Right lobe of liver (tissue), 6 donors: ENCODE measurements around the gene NUAK1. TPM values are rescaled to one million over a fixed set of nuclear protein-coding genes. Genes with fewer than 3 reads are reported as not detected.

ENCODE experiments used
- ATAC-seq, 4 donors: fragments of 200-7000 bp; cut with Tn5 transposase; one replicate each; pipeline ENCODE4 v1.9.1; 2020; ENCODE audit warnings: mild to moderate bottlenecking in 4 of 4, moderate library complexity in 4 of 4
- DNase-seq, 3 donors: peaks; one replicate each; pipeline ENCODE4 v3.0.0-alpha.2; 2020
- H3K27ac ChIP-seq, 3 donors: fragments of 200-600 bp; one replicate each; pipeline ENCODE4 v1.8.0; 2022
- H3K27me3 ChIP-seq, 2 donors: fragments of 200-600 bp; one replicate each; pipeline ENCODE4 v1.8.0; 2022
- H3K36me3 ChIP-seq, 4 donors: fragments of 200-600 bp; sonication (generic) in 1 of 4; one replicate each; pipeline versions ENCODE4 v1.5.1 to v1.8.0; 2017 to 2022; ENCODE audit warnings: control low read depth in 1 of 4
- H3K4me1 ChIP-seq, 4 donors: fragments of 200-600 bp; sonication (generic) in 1 of 4; one replicate each; pipeline versions ENCODE4 v1.5.1 to v1.8.0; 2017 to 2022; ENCODE audit warnings: control low read depth in 1 of 4
- H3K4me3 ChIP-seq, 3 donors: fragments of 200-600 bp; one replicate each; pipeline ENCODE4 v1.8.0; 2022
- H3K9me3 ChIP-seq, 4 donors: fragments of 200-600 bp; sonication (generic) in 1 of 4; one replicate each; pipeline versions ENCODE4 v1.5.1 to v1.8.0; 2017 to 2022; ENCODE audit warnings: control low read depth in 1 of 4
- CTCF ChIP-seq, 4 donors: fragments of 200-600 bp in 3 of 4; fragments of 450-650 bp in 1 of 4; IDR thresholded peaks; one replicate each; pipeline versions ENCODE4 v1.5.1 to v1.8.0; 2016 to 2022; ENCODE audit warnings: antibody characterized with exemption in 4 of 4, mild to moderate bottlenecking in 2 of 4
- POLR2A ChIP-seq: fragments of 450-650 bp; IDR thresholded peaks from one replicate; pipeline ENCODE4 v1.6.1; 2017; ENCODE audit warnings: antibody characterized with exemption, mild to moderate bottlenecking
- WGBS: methylation state at CpG from one replicate; pipeline ENCODE4 v1.1.6; 2018; ENCODE audit warnings: low coverage, low lambda C conversion rate; ENCODE audit not compliant: insufficient coverage; ENCODE audit errors: missing lambda C conversion rate; 5-methylcytosine and 5-hydroxymethylcytosine counted together
- intact Hi-C, 2 donors: fragments of 100-400 bp; cut with DNase I; formaldehyde crosslinking; loops; one replicate each; pipeline versions ENCODE4 v1.11.2 to v1.14.1; 2022
- total RNA-seq, 6 experiments: library from RNA; depleted of rRNA in 2 of 6; stranded (reverse); fragments of >200 nt in 2 of 6; fragmentation: NEBNext Ultra II Directional in 3 of 6; extraction: Animal tissue kit (Norgen Biotek cat#: 25700) in 3 of 6; gene quantifications; one replicate each; pipeline versions ENCODE4 v1.1.0 to v1.2.4, GENCODE V29; 2016 to 2023
- donor health status: DM: no; HTN: yes; CAD: no.
- donor health status: DM: no; HTN: no; CAD: no.
- donor health status: DM: no; HTN: no; CAD: no.
- donor health status: DM: no; HTN: yes; CAD: no.
- donor health status: DM: no; HTN: yes; CAD: no.

NUAK1 gene
- total RNA-seq, 6 experiments from 2014 or later, result 2.0 to 11.0 (median 3.5) TPM

GRCh38 chr12:106115440-106115839 is 23.3 kb downstream of the NUAK1 start:
- Histone ChIP-seq H3K27ac (peak overlapping the region in 1 of 3 donors; percentile 79), H3K36me3 (no peaks in the 10 kb centered on the region), H3K4me3 (no peak overlapping the region), H3K9me3 (no peaks in the 10 kb centered on the region), H3K27me3 (no peaks in the 10 kb centered on the region), H3K4me1 (peaks cover 0 to 60% (median 26%) of the 10 kb centered on the region in 4 donors)
- no peak for TF ChIP-seq CTCF (IDR thresholded peaks at IDR 0.05)
- no peak for TF ChIP-seq POLR2A
- intact Hi-C loops, result no loop called here
- DNase-seq, result no peak
- 73% methylated on average over 8 of the region's 11 CpGs for WGBS
- no peak for ATAC-seq

DNA sequence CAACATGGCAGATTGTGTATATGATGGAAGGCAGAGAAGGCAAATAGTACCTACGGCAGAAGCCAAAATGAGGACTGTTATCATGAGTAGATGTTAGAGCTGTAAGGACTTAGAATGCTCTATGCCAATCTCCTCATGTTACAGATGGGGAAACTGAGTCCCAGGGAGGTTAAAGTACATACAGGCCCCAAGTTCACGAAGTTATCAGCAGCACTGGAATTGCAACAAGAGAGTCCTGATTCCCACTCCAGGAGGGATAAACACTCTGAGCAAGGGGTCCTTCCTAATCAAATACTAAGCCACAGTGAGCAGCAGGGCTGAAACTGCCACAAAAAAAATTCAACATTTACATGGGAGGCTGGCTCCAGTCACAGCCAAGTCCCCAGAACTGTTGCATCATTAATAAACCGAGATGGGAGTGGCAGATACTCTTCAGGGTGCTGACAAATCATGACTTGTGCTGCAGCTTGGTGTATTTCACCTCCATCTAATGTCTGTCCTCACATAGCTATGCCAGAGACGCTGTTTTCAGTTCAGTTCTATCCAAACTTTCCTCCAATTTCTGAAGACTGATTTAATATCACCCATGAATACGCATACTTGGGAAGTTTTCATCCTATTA is 24.2 kb downstream of the NUAK1 start:
- TF ChIP-seq CTCF (IDR thresholded peaks at IDR 0.05), result no peak
- TF ChIP-seq POLR2A, result no peak
- intact Hi-C loops, result no loop called here
- Histone ChIP-seq H3K27ac (peak overlapping the region in 2 of 3 donors; percentile 69 to 79), H3K27me3 (no peaks in the 10 kb centered on the region), H3K9me3 (no peaks in the 10 kb centered on the region), H3K4me1 (peaks cover 0 to 61% (median 28%) of the 10 kb centered on the region in 4 donors), H3K36me3 (no peaks in the 10 kb centered on the region), H3K4me3 (no peak overlapping the region)
- DNase-seq (no peak), ATAC-seq (peak in 2 of 4 donors; percentile 11 to 20)
- WGBS, result 59% methylated on average over 5 of the region's 5 CpGs

- TF ChIP-seq CTCF (IDR thresholded peaks at IDR 0.05), result no peak
- no peak for TF ChIP-seq POLR2A
- intact Hi-C loops, result no loop called here
- ATAC-seq, result peak; percentile 54 to 79 (median 68)
- Histone ChIP-seq H3K27ac (peak overlapping the region; percentile 26 to 79 (median 69)), H3K4me3 (no peak overlapping the region), H3K4me1 (peaks cover 0 to 61% (median 28%) of the 10 kb centered on the region in 4 donors), H3K27me3 (no peaks in the 10 kb centered on the region), H3K9me3 (no peaks in the 10 kb centered on the region), H3K36me3 (no peaks in the 10 kb centered on the region)
- peak in 1 of 3 donors; percentile 62 for DNase-seq
- WGBS, result 45% methylated on average over 10 of the region's 10 CpGs
These were observed 24.8 kb downstream of the NUAK1 start for GRCh38 chr12:106113824-106114446.

- Histone ChIP-seq H3K27me3 (no peaks in the 10 kb centered on the region), H3K9me3 (no peaks in the 10 kb centered on the region), H3K4me1 (peaks cover 0 to 59% (median 26%) of the 10 kb centered on the region in 4 donors), H3K4me3 (no peak overlapping the region), H3K36me3 (no peaks in the 10 kb centered on the region), H3K27ac (peak overlapping the region; percentile 26 to 79 (median 69))
- intact Hi-C loops, result no loop called here
- peak in 1 of 4 donors; percentile 2 for ATAC-seq
- TF ChIP-seq POLR2A (no peak), CTCF (IDR thresholded peaks at IDR 0.05) (no peak)
- WGBS, result 40% methylated on average over 1 of the region's 1 CpG
- no peak for DNase-seq
These were observed 25.3 kb downstream of the NUAK1 start for GRCh38 chr12:106113446-106113823.
